SU-DHL-6 (cell line): Measurements from ENCODE around the gene ZNF423.

Source experiments
- H2AFZ ChIP-seq: fragments of 200-600 bp; sonication (generic); 2 replicates; pipeline ENCODE4 v1.6.1; 2014; ENCODE audit warnings: low read depth, mild to moderate bottlenecking, moderate library complexity, mixed read lengths, antibody characterized with exemption, low read length; ENCODE audit not compliant: severe bottlenecking
- H3F3A ChIP-seq: fragments of 200-600 bp; shearing (Covaris generic); 2 replicates; pipeline ENCODE4 v1.6.0; 2016; ENCODE audit warnings: antibody characterized with exemption, mild to moderate bottlenecking; ENCODE audit not compliant: insufficient read depth
- H3K27ac ChIP-seq: fragments of 200-600 bp; sonication (generic); 2 replicates; pipeline ENCODE4 v1.5.1; 2016; ENCODE audit warnings: low read depth, mild to moderate bottlenecking, low read length, moderate library complexity, mixed read lengths
- H3K27me3 ChIP-seq: fragments of 200-600 bp; sonication (generic), shearing (Covaris generic); 2 replicates; pipeline ENCODE4 v1.6.0; 2014; ENCODE audit warnings: mild to moderate bottlenecking, low read length
- H3K36me3 ChIP-seq: fragments of 200-600 bp; sonication (generic); 2 replicates; pipeline ENCODE4 v1.6.1; 2014; ENCODE audit warnings: mild to moderate bottlenecking, low read length, mixed read lengths
- H3K4me2 ChIP-seq: fragments of 300-600, 200-600 bp; shearing (Covaris generic), sonication (generic); 2 replicates; pipeline ENCODE4 v1.6.0; 2014; ENCODE audit warnings: low read length, low read depth, mild to moderate bottlenecking; ENCODE audit not compliant: poor library complexity, severe bottlenecking
- H3K4me3 ChIP-seq: fragments of 200-600 bp; sonication (generic); 2 replicates; pipeline ENCODE4 v1.5.1; 2014; ENCODE audit warnings: antibody characterized with exemption, low read length, mild to moderate bottlenecking, mixed read lengths; ENCODE audit not compliant: insufficient read depth, poor library complexity, severe bottlenecking
- H3K79me2 ChIP-seq: fragments of 200-600 bp; sonication (generic); 2 replicates; pipeline ENCODE4 v1.6.1; 2014; ENCODE audit warnings: mild to moderate bottlenecking, low read length, moderate library complexity; ENCODE audit not compliant: insufficient read depth
- H3K9ac ChIP-seq: fragments of 200-600 bp; sonication (generic); 2 replicates; pipeline ENCODE4 v1.7.0; 2014; ENCODE audit warnings: mild to moderate bottlenecking, low read length
- H3K9me2 ChIP-seq: fragments of 200-600 bp; sonication (generic); replicated peaks from 2 replicates; pipeline ENCODE4 v1.6.1; 2014; ENCODE audit warnings: low read length; ENCODE audit not compliant: insufficient read depth
- H3K9me3 ChIP-seq: fragments of 200-600 bp; sonication (generic); 2 replicates; pipeline ENCODE4 v1.6.1; 2014; ENCODE audit warnings: low read length, mixed read lengths; ENCODE audit not compliant: insufficient read depth
- H4K20me1 ChIP-seq: fragments of 200-600 bp; sonication (generic); 2 replicates; pipeline ENCODE4 v1.6.1; 2014; ENCODE audit warnings: low read depth, mild to moderate bottlenecking, antibody characterized with exemption, low read length, moderate library complexity, mixed read lengths
- EZH2phosphoT487 ChIP-seq: fragments of 200-600 bp; sonication (generic), shearing (Covaris generic); conservative IDR thresholded peaks from 2 replicates; pipeline ENCODE4 v1.6.1; 2018; ENCODE audit warnings: mild to moderate bottlenecking, antibody characterized with exemption, low read length, moderate library complexity, mixed read lengths
- TF ChIP-seq, protein P1 (sequence below): fragments of 200-600 bp; sonication (generic); IDR thresholded peaks from one replicate; pipeline ENCODE4 v1.5.1; 2017; ENCODE audit warnings: antibody characterized with exemption, mild to moderate bottlenecking, low read length, moderate library complexity; ENCODE audit not compliant: insufficient read depth, poor library complexity, severe bottlenecking

Gene ZNF423

DNA sequence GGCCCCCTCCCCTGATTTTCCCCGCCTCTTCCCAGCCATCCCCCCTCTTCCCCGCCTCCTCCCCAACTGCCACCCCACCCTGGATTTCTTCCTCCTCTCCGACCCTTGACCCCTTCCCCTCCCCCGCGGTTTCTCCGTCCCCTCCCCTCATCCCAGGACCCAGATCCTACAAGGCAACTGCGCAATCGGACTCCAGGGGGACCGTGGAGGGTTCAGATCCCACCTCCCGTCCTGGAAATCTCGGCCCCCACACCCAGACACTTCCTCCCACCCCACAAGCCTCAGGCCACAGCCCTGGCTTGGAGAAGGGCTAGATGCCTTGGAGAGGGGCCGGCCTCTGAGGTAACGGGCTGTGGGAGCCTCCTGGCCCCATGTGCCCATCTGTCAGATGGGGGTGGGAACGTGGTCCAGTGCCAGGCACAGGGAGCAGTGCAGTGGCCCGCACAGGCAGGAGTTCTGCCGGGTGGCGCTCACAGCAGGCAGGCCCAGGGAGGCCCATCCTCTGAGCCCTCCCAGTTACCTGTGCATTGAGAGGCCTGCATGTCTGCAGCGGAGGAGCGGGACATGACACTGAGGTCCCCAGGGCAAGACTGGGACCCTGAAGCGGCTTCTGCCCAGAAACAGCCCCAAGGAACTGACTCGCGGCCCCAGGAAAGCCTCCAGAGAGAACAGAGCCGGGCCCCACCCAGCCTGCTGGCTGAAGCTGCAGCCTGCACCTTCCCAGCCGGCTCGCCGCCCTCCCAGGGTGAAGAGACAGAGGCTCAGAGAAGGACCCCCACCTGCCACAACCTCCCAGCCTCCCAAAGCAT lies 16.7 kb downstream of the ZNF423 start:
- no peaks in the 10 kb centered on the region for H3K9me2 ChIP-seq
- H3K27ac ChIP-seq: no peak overlapping the region
- H3K27me3 ChIP-seq: no peaks in the 10 kb centered on the region
- H2AFZ ChIP-seq: no peak overlapping the region
- H3K9me3 ChIP-seq: no peaks in the 10 kb centered on the region
- H3K9ac ChIP-seq: no peak overlapping the region
- no peak for TF ChIP-seq EZH2phosphoT487
- TF ChIP-seq, protein P1, sequence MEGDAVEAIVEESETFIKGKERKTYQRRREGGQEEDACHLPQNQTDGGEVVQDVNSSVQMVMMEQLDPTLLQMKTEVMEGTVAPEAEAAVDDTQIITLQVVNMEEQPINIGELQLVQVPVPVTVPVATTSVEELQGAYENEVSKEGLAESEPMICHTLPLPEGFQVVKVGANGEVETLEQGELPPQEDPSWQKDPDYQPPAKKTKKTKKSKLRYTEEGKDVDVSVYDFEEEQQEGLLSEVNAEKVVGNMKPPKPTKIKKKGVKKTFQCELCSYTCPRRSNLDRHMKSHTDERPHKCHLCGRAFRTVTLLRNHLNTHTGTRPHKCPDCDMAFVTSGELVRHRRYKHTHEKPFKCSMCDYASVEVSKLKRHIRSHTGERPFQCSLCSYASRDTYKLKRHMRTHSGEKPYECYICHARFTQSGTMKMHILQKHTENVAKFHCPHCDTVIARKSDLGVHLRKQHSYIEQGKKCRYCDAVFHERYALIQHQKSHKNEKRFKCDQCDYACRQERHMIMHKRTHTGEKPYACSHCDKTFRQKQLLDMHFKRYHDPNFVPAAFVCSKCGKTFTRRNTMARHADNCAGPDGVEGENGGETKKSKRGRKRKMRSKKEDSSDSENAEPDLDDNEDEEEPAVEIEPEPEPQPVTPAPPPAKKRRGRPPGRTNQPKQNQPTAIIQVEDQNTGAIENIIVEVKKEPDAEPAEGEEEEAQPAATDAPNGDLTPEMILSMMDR: no peak
- no peak overlapping the region for H3K4me3 ChIP-seq
- H4K20me1 ChIP-seq: no peaks in the 10 kb centered on the region
- no peaks in the 10 kb centered on the region for H3K79me2 ChIP-seq
- no peaks in the 10 kb centered on the region for H3K36me3 ChIP-seq
- no peaks in the 10 kb centered on the region for H3F3A ChIP-seq
- H3K4me2 ChIP-seq: no peak overlapping the region

DNA sequence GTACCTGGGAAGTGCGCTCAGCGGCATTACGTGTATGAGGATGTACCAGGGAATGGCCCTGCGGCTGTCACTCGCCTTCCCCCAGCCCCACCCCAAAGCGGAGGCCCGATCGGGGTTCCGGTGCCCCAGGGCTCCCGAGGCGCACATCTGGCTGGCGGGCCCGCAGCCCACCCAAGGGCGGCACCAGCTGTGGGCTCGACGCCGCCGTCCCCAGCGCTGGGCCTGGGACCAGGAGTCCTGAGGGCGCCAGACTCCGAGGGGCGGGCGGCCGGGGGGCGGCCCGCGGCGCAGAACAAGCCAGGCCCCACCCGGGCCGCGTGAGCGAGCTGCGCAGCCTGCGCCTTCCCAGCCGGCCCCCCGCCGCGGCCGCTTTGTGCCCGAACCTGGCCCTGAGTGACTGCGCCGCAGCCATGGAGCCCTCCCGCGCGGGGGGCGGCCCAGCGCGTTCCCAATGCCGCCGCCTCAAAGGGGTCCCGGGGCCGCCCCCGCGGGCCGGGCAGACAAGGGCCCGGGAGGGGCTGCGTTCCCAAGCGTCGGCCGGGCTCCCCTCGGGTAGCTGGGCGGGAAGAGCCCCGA lies 17.4 kb downstream of the ZNF423 start:
- H3K9me2 ChIP-seq: no peaks in the 10 kb centered on the region
- no peaks in the 10 kb centered on the region for H3F3A ChIP-seq
- no peaks in the 10 kb centered on the region for H3K27me3 ChIP-seq
- no peak overlapping the region for H2AFZ ChIP-seq
- no peak overlapping the region for H3K9ac ChIP-seq
- TF ChIP-seq, protein P1: no peak
- TF ChIP-seq EZH2phosphoT487: no peak
- H4K20me1 ChIP-seq: no peaks in the 10 kb centered on the region
- H3K27ac ChIP-seq: no peak overlapping the region
- no peaks in the 10 kb centered on the region for H3K79me2 ChIP-seq
- no peak overlapping the region for H3K4me3 ChIP-seq
- no peaks in the 10 kb centered on the region for H3K9me3 ChIP-seq
- H3K4me2 ChIP-seq: no peak overlapping the region
- H3K36me3 ChIP-seq: no peaks in the 10 kb centered on the region

DNA sequence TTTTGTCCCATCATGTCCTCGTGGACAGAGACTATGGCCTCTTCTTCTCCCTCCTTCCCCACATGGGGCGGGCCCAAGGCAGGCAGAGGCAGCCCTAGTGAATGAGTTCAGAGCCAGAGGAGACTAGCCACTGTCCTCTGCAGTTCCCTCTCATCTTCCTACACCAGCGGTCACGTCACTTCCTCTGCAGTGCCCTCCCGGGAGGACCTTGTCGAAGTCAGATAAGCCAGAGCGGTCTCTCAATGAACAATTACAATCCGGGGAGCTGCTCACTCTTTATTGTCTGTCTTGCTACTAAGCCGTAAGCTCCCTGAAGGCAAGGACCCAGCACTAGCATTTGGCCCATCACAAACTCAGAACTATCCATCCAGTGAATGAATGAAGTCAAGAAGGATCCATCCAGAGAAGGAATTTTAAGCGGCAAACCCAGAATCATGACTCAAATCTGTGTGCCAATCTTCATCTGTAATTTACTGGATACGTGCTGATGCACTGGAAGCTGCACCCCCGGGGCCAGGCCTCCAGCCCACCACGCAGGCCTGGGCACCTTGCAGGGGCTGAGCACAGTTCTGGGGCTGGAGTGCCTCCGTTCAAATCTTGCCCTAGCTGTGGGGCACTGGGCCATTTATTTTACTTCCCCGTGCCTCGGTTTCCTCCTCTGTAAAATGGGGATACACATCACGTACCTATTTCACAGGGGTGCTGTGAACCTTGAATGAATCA lies 18.1 kb downstream of the ZNF423 start:
- H3K36me3 ChIP-seq: no peaks in the 10 kb centered on the region
- no peaks in the 10 kb centered on the region for H3K9me2 ChIP-seq
- H3K27ac ChIP-seq: no peak overlapping the region
- H3K4me3 ChIP-seq: no peak overlapping the region
- H3K4me2 ChIP-seq: no peak overlapping the region
- no peaks in the 10 kb centered on the region for H3K79me2 ChIP-seq
- no peak overlapping the region for H3K9ac ChIP-seq
- H4K20me1 ChIP-seq: no peaks in the 10 kb centered on the region
- H2AFZ ChIP-seq: no peak overlapping the region
- H3K9me3 ChIP-seq: no peaks in the 10 kb centered on the region
- TF ChIP-seq, protein P1: no peak
- TF ChIP-seq EZH2phosphoT487: no peak
- no peaks in the 10 kb centered on the region for H3K27me3 ChIP-seq
- no peaks in the 10 kb centered on the region for H3F3A ChIP-seq
